Spinal cord (tissue), 10 donors: ENCODE data around the gene GRK2. TPM values are rescaled to one million over a fixed set of nuclear protein-coding genes. Genes with fewer than 3 reads are reported as not detected.
A peak's percentile ranks its signal among the peaks of the same experiment; 100 is the strongest.

Experiments
- DNase-seq, 6 donors: peaks; one replicate each; pipeline versions ENCODE4 v3.0.0 to v3.0.0-alpha.2; 2013 to 2015; ENCODE audit warnings: low spot score in 6 of 6, low read depth in 4 of 6
- H3K27ac ChIP-seq: one replicate; pipeline ENCODE4 v1.5.1; 2013; ENCODE audit warnings: low read depth, low read length, control low read depth
- H3K27me3 ChIP-seq: one replicate; pipeline ENCODE4 v1.6.1; 2013; ENCODE audit warnings: low read length; ENCODE audit not compliant: control insufficient read depth, insufficient read depth
- H3K36me3 ChIP-seq: one replicate; pipeline ENCODE4 v1.6.1; 2013; ENCODE audit warnings: low read length; ENCODE audit not compliant: control insufficient read depth, insufficient read depth
- H3K4me1 ChIP-seq: one replicate; pipeline ENCODE4 v1.6.1; 2013; ENCODE audit warnings: low read length; ENCODE audit not compliant: control insufficient read depth, insufficient read depth
- H3K4me3 ChIP-seq: one replicate; pipeline ENCODE4 v1.5.1; 2013; ENCODE audit warnings: low read depth, low read length, control low read depth
- H3K9me3 ChIP-seq: one replicate; pipeline ENCODE4 v1.6.1; 2013; ENCODE audit warnings: low read length; ENCODE audit not compliant: control insufficient read depth, insufficient read depth
- WGBS: methylation state at CpG from one replicate; pipeline ENCODE4 v1.1.5; 2013; ENCODE audit warnings: missing lambda C conversion rate; ENCODE audit not compliant: insufficient coverage; 5-methylcytosine and 5-hydroxymethylcytosine counted together
- polyA plus RNA-seq, 2 donors: library from polyadenylated mRNA; unstranded; fragments of 120-200 nt; gene quantifications; one replicate each; pipeline ENCODE4 v1.2.1, GENCODE V29; 2013; ENCODE audit not compliant: insufficient read length in 2 of 2
- total RNA-seq, 2 donors: library from RNA; depleted of rRNA in 1 of 2; stranded (reverse); fragments of 120-200 nt in 1 of 2; fragments of >200 nt in 1 of 2; gene quantifications; one replicate each; pipeline versions ENCODE4 v1.2.3 to v1.2.4, GENCODE V29; 2013 to 2014
- donor health status: healthy.

GRK2 gene
- total and polyA plus RNA-seq, 4 donors, result 44.6 to 125 (median 75.8) TPM

DNA sequence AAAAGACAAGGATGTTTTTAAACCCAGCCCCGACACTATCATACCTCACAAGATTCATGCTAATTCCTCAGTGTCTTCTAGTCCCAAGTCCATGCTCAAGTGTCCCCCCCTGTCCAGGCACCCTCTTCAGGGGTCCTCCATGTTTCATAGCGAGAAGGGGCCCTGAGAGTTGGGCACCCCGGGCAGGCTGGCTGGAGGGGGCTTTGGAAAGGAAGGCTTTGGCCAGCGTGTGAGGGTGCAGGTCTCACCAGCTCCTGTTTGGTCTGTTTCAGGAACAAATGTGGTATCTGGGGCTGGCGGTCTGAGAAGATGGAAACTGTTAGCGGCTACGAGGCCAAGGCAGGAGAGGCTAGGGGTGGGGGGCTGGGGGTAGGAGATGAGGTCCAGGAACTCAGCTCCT, 32.5 kb downstream of the GRK2 start:
- WGBS, result 92% methylated on average over 5 of the region's 7 CpGs
- peaks cover 18% of the 10 kb centered on the region for H3K4me1 ChIP-seq
- no peak overlapping the region for H3K4me3 ChIP-seq
- peaks cover 71% of the 10 kb centered on the region for H3K36me3 ChIP-seq
- H3K9me3 ChIP-seq, result peaks cover 3% of the 10 kb centered on the region
- DNase-seq, result no peak
- no peak overlapping the region for H3K27ac ChIP-seq
- no peaks in the 10 kb centered on the region for H3K27me3 ChIP-seq

DNA sequence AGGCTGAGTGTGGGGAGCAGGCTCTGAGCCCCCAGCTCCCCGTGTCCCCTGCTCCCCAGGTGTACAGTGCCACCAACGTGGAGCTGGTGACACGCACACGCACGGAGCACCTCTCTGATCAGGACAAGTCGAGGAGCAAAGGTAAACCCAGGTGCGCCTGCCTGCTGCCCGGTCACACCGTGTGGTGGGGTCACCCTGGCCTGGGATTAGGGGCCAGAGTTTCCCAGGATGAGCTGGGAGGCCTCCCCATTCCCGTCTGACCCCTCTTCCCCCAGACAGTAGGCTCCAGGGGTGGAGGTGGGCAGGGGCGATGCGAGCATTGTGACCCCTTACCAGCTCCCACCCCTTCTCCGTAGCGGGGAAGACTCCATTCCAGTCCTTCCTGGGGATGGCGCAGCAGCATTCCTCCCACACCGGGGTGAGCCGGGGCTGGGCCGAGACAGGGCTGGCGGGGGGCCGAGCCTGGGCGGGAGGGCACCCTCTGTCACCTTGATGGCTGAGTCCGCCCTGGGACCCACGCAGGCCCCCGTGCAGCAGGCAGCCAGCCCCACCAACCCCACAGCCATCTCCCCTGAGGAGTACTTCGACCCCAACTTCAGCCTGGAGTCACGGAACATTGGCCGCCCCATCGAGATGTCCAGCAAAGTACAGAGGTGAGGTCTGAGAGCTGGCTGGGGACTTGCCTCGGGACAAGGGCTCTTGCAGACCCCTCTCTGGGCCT, 33.4 kb downstream of the GRK2 start:
- DNase-seq, result no peak
- WGBS, result 96% methylated on average over 26 of the region's 29 CpGs
- peaks cover 68% of the 10 kb centered on the region for H3K36me3 ChIP-seq

GRCh38 chr11:67300256-67300755, 34.0 kb downstream of the GRK2 start:
- Histone ChIP-seq H3K9me3 (peaks cover 3% of the 10 kb centered on the region), H3K4me3 (no peak overlapping the region), H3K27me3 (no peaks in the 10 kb centered on the region), H3K36me3 (peaks cover 66% of the 10 kb centered on the region), H3K27ac (no peak overlapping the region), H3K4me1 (peaks cover 30% of the 10 kb centered on the region)
- DNase-seq, result no peak
- WGBS, result 92% methylated on average over 13 of the region's 13 CpGs

More for the DNA sequence above, 33.4 kb downstream of the GRK2 start:
- Histone ChIP-seq H3K4me3 (no peak overlapping the region), H3K9me3 (peaks cover 3% of the 10 kb centered on the region), H3K27me3 (no peaks in the 10 kb centered on the region), H3K27ac (no peak overlapping the region), H3K4me1 (peaks cover 27% of the 10 kb centered on the region)

DNA sequence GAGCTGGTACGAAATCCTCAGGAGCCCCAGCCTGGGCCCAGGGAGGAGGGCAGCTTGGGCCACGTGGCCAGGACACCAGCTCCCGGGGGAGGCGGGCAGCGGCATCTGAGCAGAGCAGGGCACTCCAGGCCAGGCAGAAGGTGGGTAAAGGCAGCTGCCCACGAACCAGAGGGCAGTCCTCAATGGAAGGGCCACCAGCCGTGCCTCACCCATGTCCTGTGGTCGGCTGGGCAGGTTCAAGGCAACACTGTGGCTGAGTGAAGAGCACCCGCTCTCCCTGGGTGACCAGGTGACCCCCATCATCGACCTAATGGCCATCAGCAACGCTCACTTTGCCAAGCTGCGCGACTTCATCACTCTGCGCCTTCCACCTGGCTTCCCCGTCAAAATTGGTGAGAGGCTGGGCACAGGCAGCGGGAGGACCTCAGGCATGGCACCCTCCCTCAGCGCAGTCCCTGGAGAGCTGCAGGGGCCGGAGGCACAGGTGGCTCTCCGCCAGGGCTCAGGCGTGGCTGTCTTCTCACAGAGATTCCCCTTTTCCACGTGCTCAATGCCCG, 34.6 kb downstream of the GRK2 start:
- no peak overlapping the region for H3K4me3 ChIP-seq
- H3K36me3 ChIP-seq, result peaks cover 64% of the 10 kb centered on the region
- peaks cover 30% of the 10 kb centered on the region for H3K4me1 ChIP-seq
- 93% methylated on average over 21 of the region's 22 CpGs for WGBS
- no peak overlapping the region for H3K27ac ChIP-seq
- DNase-seq, result no peak
- peaks cover 3% of the 10 kb centered on the region for H3K9me3 ChIP-seq
- no peaks in the 10 kb centered on the region for H3K27me3 ChIP-seq

- Histone ChIP-seq H3K36me3 (peaks cover 64% of the 10 kb centered on the region), H3K27me3 (no peaks in the 10 kb centered on the region), H3K4me3 (no peak overlapping the region), H3K4me1 (peaks cover 30% of the 10 kb centered on the region), H3K27ac (no peak overlapping the region), H3K9me3 (no peaks in the 10 kb centered on the region)
- 87% methylated on average over 28 of the region's 28 CpGs for WGBS
- DNase-seq, result no peak
Measured at GRCh38 chr11:67301313-67301921, 35.1 kb downstream of the GRK2 start.

- no peak overlapping the region for H3K4me3 ChIP-seq
Measured at GRCh38 chr11:67301951-67302516, 35.8 kb downstream of the GRK2 start.

DNA sequence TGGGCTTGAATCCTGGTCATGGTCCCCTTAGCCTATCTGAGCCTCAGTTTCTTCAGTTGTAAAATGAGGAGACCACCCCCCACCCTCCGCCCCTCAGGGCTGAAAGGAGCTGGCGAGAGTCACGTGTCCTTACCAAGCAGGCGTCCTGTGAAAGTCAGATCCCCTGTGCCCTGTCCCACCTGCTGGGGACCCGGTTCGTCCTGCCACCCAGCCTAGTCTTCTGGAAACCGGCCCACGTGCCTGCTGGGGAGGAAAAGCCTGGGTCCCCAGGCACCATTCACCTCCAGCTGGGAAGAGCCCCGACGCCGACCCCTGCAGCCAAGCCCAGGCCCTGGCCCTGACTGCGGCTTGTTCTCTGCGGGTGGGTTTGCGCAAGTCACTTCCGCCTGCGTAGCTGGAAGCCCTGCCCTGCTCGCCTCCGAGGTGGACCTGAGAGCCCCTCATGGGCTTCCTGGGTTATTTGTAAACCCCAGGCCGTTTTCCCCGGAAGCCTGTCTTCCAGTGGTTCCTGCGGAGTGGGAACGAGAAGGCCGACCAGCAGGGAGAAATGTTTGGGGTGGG, 36.4 kb downstream of the GRK2 start:
- peak in 2 of 6 donors; percentile 4 to 32 for DNase-seq
- peak overlapping the region; percentile 33 for H3K27ac ChIP-seq
- no peaks in the 10 kb centered on the region for H3K27me3 ChIP-seq
- peaks cover 68% of the 10 kb centered on the region for H3K36me3 ChIP-seq
- peak overlapping the region; percentile 49 for H3K4me3 ChIP-seq
- H3K9me3 ChIP-seq, result no peaks in the 10 kb centered on the region
- peaks cover 30% of the 10 kb centered on the region for H3K4me1 ChIP-seq
- WGBS, result 35% methylated on average over 18 of the region's 23 CpGs

More at GRCh38 chr11:67301951-67302516, 35.8 kb downstream of the GRK2 start:
- peak in 1 of 6 donors; percentile 32 for DNase-seq
- Histone ChIP-seq H3K27me3 (no peaks in the 10 kb centered on the region), H3K27ac (no peak overlapping the region), H3K4me1 (peaks cover 30% of the 10 kb centered on the region), H3K36me3 (peaks cover 65% of the 10 kb centered on the region), H3K9me3 (no peaks in the 10 kb centered on the region)
- 62% methylated on average over 5 of the region's 15 CpGs for WGBS

DNA sequence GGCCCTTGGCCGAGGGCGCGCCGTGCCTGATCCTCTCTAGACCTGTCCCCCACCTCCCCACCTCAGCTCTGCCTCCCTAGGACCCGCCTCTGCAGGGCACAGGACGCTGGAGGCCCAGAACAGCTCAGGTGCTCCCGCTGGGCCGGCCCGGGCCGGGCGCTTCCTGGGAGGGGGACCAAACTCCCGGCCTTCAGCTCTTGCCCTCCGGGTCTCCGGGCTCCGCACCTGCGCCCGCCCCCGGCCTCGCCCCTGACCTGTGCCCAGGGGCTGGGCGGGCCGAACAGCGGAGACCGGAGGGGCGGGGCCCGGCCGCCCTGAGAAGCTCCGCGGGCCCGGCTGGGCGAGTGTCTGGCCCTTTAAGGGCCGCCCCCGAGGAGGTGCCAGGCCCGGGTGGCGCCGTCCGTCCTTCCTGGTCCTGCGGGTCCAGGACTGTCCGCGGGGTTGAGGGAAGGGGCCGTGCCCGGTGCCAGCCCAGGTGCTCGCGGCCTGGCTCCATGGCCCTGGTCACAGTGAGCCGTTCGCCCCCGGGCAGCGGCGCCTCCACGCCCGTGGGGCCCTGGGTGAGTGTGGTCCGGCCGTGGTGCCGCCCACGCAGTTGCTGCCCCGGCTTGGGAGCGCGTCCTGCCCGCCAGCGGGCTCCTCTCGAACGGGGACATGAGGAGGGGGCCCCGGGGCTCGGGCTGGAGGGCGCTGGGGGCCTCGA, 37.0 kb downstream of the GRK2 start, which contains the start of gene SSH3:
TSS of gene SSH3 (plus strand) at position 399 of the 703 bp plus-strand sequence. CDS start at position 495, 96 bp downstream.
- 2% methylated on average over 64 of the region's 65 CpGs for WGBS
- no peaks in the 10 kb centered on the region for H3K27me3 ChIP-seq
- peak within 1 kb of the TSS; percentile 33 for H3K27ac ChIP-seq
- peak in 2 of 6 donors; percentile 37 to 73 for DNase-seq
- H3K9me3 ChIP-seq, result no peaks in the 10 kb centered on the region
- peaks cover 69% of the 10 kb centered on the region for H3K36me3 ChIP-seq
- H3K4me1 ChIP-seq, result peaks cover 30% of the 10 kb centered on the region
- peak within 1 kb of the TSS; percentile 49 for H3K4me3 ChIP-seq
